ENCODE results near the gene SLC47A1. TPM values are rescaled to one million over a fixed set of nuclear protein-coding genes. Genes with fewer than 3 reads are reported as not detected.

The SLC47A1 gene
- total RNA-seq, 1 donor from 2014 or later: 12.9 TPM

DNA sequence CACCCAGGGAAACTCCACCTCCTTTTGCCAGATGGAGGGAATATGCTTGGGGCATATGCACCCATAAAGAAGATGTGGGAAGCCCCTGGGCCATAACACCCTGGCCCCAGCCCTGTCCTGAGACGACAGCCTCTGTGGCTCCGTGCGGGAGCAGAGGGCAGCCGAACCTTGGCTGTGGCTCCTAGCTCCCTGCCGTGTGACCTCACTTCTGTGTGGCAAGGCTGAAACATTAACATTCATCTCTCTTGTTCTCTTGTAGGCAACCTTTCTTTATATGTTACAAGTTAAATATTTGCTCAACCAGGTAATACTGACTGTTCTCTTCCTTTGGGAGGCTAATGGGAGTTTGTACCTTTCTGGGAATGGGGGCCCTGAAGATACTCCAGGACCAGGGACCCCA lies 17.5 kb downstream of the SLC47A1 start:
- Histone ChIP-seq H3K9me3 (replicated peaks) (no peaks in the 10 kb centered on the region), H3K27me3 (ENCODE audit: low read depth) (no peaks in the 10 kb centered on the region), H3K36me3 (no peaks in the 10 kb centered on the region), H3K4me1 (peaks cover 17% of the 10 kb centered on the region), H3K27ac (replicated peaks) (no peak overlapping the region), H3K4me3 (no peak overlapping the region)
- intact Hi-C loops (cut with micrococcal nuclease): no loop called here
- TF ChIP-seq, protein P1, sequence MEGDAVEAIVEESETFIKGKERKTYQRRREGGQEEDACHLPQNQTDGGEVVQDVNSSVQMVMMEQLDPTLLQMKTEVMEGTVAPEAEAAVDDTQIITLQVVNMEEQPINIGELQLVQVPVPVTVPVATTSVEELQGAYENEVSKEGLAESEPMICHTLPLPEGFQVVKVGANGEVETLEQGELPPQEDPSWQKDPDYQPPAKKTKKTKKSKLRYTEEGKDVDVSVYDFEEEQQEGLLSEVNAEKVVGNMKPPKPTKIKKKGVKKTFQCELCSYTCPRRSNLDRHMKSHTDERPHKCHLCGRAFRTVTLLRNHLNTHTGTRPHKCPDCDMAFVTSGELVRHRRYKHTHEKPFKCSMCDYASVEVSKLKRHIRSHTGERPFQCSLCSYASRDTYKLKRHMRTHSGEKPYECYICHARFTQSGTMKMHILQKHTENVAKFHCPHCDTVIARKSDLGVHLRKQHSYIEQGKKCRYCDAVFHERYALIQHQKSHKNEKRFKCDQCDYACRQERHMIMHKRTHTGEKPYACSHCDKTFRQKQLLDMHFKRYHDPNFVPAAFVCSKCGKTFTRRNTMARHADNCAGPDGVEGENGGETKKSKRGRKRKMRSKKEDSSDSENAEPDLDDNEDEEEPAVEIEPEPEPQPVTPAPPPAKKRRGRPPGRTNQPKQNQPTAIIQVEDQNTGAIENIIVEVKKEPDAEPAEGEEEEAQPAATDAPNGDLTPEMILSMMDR (IDR thresholded peaks at IDR 0.05; ENCODE audit: borderline replicate concordance): no peak
- no peak for DNase-seq

DNA sequence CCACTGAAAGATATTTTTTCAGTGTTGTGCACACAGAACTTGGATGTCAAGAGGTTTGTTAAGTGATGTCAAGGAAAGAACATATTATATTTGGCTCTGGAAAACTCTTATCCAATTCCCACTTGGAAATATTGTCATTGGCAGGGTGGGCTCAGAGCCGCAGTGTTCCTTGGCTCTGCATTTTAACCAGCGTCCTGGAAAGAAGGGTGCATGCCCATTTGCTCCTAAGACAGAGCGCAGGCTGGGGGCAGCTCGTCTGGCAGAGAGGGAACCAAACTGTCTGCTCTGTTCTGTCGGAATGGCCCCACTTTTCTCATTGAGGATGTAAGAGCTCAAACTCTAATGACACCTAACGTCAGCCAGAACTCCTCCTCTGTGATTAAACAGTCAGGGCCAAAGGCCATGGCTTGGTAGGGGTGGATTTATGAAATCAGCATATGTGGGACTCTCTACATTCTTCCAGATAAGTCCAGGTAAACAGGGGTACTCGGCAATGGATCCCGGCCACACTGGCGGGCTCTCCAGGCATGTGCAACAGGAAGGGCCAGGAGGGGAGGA lies 18.0 kb downstream of the SLC47A1 start:
- Histone ChIP-seq H3K27me3 (ENCODE audit: low read depth) (no peaks in the 10 kb centered on the region), H3K27ac (replicated peaks) (no peak overlapping the region), H3K9me3 (replicated peaks) (no peaks in the 10 kb centered on the region), H3K36me3 (no peaks in the 10 kb centered on the region), H3K4me3 (no peak overlapping the region), H3K4me1 (peaks cover 12% of the 10 kb centered on the region)
- intact Hi-C loops (cut with micrococcal nuclease): no loop called here
- no peak for DNase-seq
- TF ChIP-seq, protein P1 (IDR thresholded peaks at IDR 0.05; ENCODE audit: borderline replicate concordance): no peak

DNA sequence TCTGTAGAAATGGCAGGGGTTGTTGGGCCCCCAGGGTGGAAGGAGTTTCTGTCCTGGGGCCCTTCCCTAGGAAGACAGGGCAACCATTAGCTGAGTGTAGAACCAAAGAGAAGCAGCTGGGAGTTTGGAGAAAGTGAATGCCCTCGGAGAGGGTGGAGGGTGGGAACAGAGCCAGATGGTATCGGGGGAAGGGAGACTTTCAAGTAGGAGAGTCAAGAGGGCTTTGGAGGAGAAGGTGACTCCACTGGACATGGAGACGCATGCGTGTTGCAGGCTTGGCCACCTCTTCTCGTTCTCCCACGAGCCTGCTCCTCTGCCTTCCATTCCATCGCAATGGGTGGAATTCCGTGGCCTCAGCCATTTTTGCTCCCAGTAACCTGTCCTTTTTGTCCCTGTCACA lies 19.4 kb downstream of the SLC47A1 start:
- intact Hi-C loops (cut with micrococcal nuclease): no loop called here

DNA sequence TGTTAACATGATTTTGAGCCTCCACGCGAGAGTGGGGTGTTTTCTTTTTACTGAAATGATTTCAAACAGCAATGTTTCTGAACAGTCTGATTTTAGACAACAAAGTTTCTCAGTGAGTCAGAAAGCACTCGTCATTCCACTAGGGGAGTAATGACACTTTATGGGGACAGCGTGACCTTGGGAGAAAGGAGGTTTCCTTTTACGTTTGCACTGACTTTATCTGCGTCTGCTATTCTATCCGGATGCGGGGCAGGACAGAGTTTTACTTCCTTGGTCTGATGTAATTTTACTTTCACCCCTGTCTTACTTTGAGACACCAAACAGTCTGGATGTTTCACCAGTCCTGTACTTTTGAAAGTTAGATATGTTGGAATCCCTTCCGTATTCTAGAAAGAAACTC lies 20.7 kb downstream of the SLC47A1 start:
- intact Hi-C loops (cut with micrococcal nuclease): no loop called here
- H3K4me1 ChIP-seq: peaks cover 9% of the 10 kb centered on the region
- no peak for DNase-seq
- H3K27ac ChIP-seq (replicated peaks): peak overlapping the region; percentile 33
- no peaks in the 10 kb centered on the region for H3K27me3 ChIP-seq (ENCODE audit: low read depth)
- peaks cover 13% of the 10 kb centered on the region for H3K9me3 ChIP-seq (replicated peaks)
- no peak overlapping the region for H3K4me3 ChIP-seq
- TF ChIP-seq, protein P1 (IDR thresholded peaks at IDR 0.05; ENCODE audit: borderline replicate concordance): no peak
- peaks cover 8% of the 10 kb centered on the region for H3K36me3 ChIP-seq

More for the DNA sequence above, 19.4 kb downstream of the SLC47A1 start:
- Histone ChIP-seq H3K4me3 (no peak overlapping the region), H3K27ac (replicated peaks) (no peak overlapping the region), H3K27me3 (ENCODE audit: low read depth) (no peaks in the 10 kb centered on the region), H3K36me3 (peaks cover 2% of the 10 kb centered on the region), H3K4me1 (peaks cover 9% of the 10 kb centered on the region), H3K9me3 (replicated peaks) (peaks cover 4% of the 10 kb centered on the region)
- no peak for DNase-seq
- TF ChIP-seq, protein P1 (IDR thresholded peaks at IDR 0.05; ENCODE audit: borderline replicate concordance): no peak

DNA sequence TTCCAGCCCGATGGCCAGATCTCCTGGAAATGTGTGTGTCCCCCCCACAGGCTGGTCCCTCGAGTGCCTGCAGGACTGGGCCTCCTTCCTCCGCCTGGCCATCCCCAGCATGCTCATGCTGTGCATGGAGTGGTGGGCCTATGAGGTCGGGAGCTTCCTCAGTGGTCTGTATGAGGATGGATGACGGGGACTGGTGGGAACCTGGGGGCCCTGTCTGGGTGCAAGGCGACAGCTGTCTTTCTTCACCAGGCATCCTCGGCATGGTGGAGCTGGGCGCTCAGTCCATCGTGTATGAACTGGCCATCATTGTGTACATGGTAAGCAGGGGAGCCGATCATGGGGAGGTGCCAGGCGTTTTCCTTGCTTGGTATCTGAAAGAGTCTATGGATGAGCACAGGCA lies 22.1 kb downstream of the SLC47A1 start:
- Histone ChIP-seq H3K36me3 (peaks cover 8% of the 10 kb centered on the region), H3K9me3 (replicated peaks) (peaks cover 13% of the 10 kb centered on the region), H3K27ac (replicated peaks) (no peak overlapping the region), H3K4me3 (no peak overlapping the region), H3K27me3 (ENCODE audit: low read depth) (no peaks in the 10 kb centered on the region), H3K4me1 (peaks cover 9% of the 10 kb centered on the region)
- DNase-seq: no peak
- intact Hi-C loops (cut with micrococcal nuclease): no loop called here
- TF ChIP-seq, protein P1 (IDR thresholded peaks at IDR 0.05; ENCODE audit: borderline replicate concordance): no peak
